Fibroblast of the aortic adventitia (primary cell): ENCODE data around the gene PGAM5. TPM values are rescaled to one million over a fixed set of nuclear protein-coding genes. Genes with fewer than 3 reads are reported as not detected.

Source experiments
- DNase-seq: peaks from one replicate; pipeline ENCODE4 v3.0.0-alpha.2; 2010; ENCODE audit warnings: low read depth
- H3K4me3 ChIP-seq: 2 replicates; pipeline ENCODE4 v1.5.1; 2011; ENCODE audit warnings: low read depth, mild to moderate bottlenecking, control low read depth, low read length, moderate library complexity
- total RNA-seq: library from RNA; depleted of rRNA; stranded (reverse); fragments of >200 nt; gene quantifications from 2 replicates; pipeline ENCODE4 v1.2.3, GENCODE V29; 2012; ENCODE audit warnings: low replicate concordance
- TF ChIP-seq, protein P1 (sequence below): IDR thresholded peaks from 2 replicates; pipeline ENCODE4 v1.5.1; 2011; ENCODE audit warnings: mild to moderate bottlenecking, low read length, control low read depth, inconsistent platforms; ENCODE audit not compliant: insufficient read depth

Gene PGAM5
- total RNA-seq, 1 donor = 22.4 TPM

DNA sequence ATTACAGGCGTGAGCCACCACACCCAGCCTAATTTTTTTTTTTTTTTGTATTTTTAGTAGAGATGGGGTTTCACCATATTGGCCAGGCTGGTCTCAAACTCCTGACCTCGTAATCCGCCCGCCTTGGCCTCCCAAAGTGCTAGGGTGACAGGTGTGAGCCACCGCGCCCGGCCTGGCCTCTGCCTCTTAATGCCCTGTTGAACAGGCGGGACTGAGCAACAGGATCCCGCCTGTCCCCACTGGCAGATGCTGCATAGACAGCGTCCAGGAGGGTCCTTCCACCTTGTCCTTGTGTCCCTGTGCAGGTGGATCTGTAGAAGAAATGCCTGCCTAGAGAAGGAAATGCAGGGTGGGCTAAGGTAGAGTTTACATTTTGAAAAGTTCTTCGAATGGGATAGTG is 5.7 kb downstream of the PGAM5 start:
- TF ChIP-seq, protein P1, sequence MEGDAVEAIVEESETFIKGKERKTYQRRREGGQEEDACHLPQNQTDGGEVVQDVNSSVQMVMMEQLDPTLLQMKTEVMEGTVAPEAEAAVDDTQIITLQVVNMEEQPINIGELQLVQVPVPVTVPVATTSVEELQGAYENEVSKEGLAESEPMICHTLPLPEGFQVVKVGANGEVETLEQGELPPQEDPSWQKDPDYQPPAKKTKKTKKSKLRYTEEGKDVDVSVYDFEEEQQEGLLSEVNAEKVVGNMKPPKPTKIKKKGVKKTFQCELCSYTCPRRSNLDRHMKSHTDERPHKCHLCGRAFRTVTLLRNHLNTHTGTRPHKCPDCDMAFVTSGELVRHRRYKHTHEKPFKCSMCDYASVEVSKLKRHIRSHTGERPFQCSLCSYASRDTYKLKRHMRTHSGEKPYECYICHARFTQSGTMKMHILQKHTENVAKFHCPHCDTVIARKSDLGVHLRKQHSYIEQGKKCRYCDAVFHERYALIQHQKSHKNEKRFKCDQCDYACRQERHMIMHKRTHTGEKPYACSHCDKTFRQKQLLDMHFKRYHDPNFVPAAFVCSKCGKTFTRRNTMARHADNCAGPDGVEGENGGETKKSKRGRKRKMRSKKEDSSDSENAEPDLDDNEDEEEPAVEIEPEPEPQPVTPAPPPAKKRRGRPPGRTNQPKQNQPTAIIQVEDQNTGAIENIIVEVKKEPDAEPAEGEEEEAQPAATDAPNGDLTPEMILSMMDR = no peak
- no peak overlapping the region for H3K4me3 ChIP-seq
- DNase-seq = no peak

DNA sequence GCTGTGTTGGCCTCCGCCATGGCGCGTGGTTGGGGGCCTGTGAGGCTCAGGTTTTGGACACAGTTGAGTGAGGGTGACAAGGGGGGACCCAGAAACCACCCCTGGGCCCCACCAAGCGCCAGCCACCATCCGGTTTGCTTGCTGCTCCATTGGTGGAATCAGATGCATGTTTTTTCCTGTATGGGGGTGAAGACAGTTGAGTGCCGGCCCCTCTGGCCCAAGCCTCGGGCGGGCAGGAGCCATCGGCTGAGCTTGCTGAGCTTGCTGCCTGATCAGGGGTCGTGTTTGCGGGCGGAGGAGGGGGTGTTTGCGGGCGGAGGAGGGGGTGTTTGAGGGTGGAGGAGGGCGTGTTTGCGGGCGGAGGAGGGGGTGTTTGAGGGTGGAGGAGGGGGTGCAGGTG is 6.4 kb downstream of the PGAM5 start:
- no peak for DNase-seq
- TF ChIP-seq, protein P1 = no peak
- no peak overlapping the region for H3K4me3 ChIP-seq

DNA sequence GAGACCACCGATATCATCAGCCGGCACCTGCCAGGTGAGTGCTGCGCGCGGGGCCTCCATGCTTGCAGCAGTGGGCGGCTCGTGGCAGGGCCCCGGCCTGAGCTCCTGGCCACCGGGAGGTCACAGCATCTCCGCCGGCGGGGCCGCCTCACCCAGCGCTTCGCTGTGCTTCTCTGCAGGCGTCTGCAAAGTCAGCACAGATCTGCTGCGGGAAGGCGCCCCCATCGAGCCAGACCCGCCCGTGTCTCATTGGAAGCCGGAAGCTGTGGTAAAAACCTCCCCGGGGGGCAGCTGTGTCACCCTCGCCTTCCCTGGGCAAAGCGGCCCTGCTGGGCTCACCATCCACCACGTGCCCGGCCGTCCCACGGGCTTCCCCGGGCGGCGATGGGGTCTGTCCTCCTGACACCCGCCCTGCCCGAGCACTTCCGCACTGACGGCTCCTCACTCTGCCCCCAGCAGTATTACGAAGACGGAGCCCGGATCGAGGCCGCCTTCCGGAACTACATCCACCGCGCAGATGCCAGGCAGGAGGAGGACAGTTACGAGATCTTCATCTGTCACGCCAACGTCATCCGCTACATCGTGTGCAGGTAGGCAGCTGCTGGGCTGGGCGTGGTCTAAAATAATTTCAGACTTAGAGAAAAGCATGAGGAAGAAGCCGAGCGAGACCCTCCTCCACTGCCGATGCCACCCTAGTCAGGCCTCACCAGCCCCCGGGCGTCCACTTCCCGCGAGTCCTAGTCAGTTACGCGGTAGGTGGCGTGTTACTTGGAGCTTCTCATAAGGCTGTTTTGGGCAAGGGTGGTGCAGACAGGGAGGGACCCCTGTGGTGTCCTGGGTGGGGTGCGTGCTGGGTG is 7.1 kb downstream of the PGAM5 start:
- TF ChIP-seq, protein P1 = no peak
- H3K4me3 ChIP-seq = no peak overlapping the region
- DNase-seq = no peak

DNA sequence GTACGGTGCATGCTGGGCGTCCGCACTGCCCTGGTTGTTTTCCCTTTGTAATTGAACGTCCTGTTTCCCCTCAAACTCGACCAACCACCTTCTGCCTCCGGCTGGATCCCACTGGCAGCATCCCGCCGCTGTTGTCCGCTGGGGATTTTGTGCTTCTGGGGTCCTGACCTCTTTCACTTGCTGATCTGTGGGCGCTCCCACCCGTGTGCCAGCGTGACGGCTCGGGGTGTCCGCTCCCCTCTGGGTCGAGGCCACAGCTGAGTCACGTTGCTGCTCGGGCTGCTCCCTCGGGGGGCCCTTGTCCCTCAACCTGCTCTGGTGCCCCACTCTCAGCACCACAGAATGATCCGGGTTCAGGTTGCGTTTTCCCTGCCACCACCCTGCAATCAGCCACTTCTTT is 8.0 kb downstream of the PGAM5 start:
- DNase-seq = no peak
- TF ChIP-seq, protein P1 = no peak
- no peak overlapping the region for H3K4me3 ChIP-seq

GRCh38 chr12:132719141-132719953 is 8.7 kb downstream of the PGAM5 start:
- TF ChIP-seq, protein P1 = no peak
- no peak overlapping the region for H3K4me3 ChIP-seq
- no peak for DNase-seq

DNA sequence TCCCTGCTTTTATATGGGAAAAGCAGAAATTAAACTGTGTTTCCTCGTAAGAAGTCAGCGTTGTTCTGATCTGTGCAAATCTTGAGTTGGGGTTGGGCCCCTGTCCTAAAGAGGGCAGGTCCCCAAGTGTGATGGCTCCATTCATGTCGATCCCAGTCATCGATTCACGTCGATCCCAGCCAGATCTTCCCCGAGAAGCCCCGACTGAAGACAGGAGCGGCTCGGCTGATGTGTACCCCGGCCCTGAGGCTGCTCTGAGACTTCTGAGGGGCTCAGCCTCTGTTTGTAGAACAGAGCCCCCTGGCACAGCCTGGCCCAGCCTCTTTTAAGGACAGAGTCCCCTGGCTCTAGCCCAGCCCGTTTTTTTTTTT is 9.3 kb downstream of the PGAM5 start:
- TF ChIP-seq, protein P1 = no peak
- H3K4me3 ChIP-seq = no peak overlapping the region
- no peak for DNase-seq
